GM12878 (cell line): ENCODE measurements around the gene LRRC45. TPM values are rescaled to one million over a fixed set of nuclear protein-coding genes. Genes with fewer than 3 reads are reported as not detected.

Source experiments
- ATAC-seq: fragments of 200-7000 bp; cut with Tn5 transposase; 3 replicates; pipeline ENCODE4 v1.9.1; 2020; ENCODE audit warnings: mild to moderate bottlenecking, moderate library complexity
- BruUV-seq: library from RNA; stranded (reverse); fragments of 400-500 nt; replicated peaks from 2 replicates; lab custom pipeline; 2021; lab: Mats Ljungman, UMichigan
- CTCF ChIA-PET: fragments of 300-600 bp; sonication (Branson Sonifier 250); formaldehyde crosslinking; extraction: SDS; loops from one replicate; lab custom pipeline; 2021; ENCODE audit warnings: inconsistent platforms; lab: Yijun Ruan, JAX
- POLR2A ChIA-PET: fragments of 350-600 bp; formaldehyde crosslinking; extraction: SDS; loops from one replicate; lab custom pipeline; 2021; ENCODE audit warnings: inconsistent platforms; lab: Charles Lee
- RAD21 ChIA-PET: fragments of 300-600 bp; sonication (Branson Sonifier 250); formaldehyde crosslinking; loops from one replicate; lab custom pipeline; 2023; ENCODE audit warnings: antibody characterized with exemption; ENCODE audit not compliant: unreplicated experiment; lab: Charles Lee
- SMC1A ChIA-PET: fragments of 300-600 bp; sonication (Branson Sonifier 250); formaldehyde crosslinking; loops from one replicate; lab custom pipeline; 2023; ENCODE audit not compliant: unreplicated experiment, uncharacterized antibody; lab: Charles Lee
- DNase-seq: peaks from one replicate; pipeline ENCODE4 v3.0.0-alpha.2; 2011; ENCODE audit warnings: low read depth, low spot score
- FAIRE-seq: peaks from 3 replicates; lab custom pipeline; 2011; peaks lifted over from hg19 to GRCh38; lab: Jason Lieb, UNC
- H2AFZ ChIP-seq: 2 replicates; pipeline ENCODE4 v1.6.0; 2011; ENCODE audit warnings: low read depth, low read length, control low read depth; ENCODE audit not compliant: control insufficient read depth
- H3K27ac ChIP-seq: 2 replicates; pipeline ENCODE4 v1.5.1; 2011; ENCODE audit warnings: control low read depth; ENCODE audit not compliant: control insufficient read depth, insufficient read depth
- H3K27me3 ChIP-seq, 2 experiments: replicated peaks in 1 of 2; 2 replicates each; pipeline versions ENCODE4 v1.6.0 to v1.6.1; 2011; ENCODE audit warnings: low read length in 1 of 2; ENCODE audit not compliant: control insufficient read depth in 2 of 2, insufficient read depth in 2 of 2
- H3K36me3 ChIP-seq, 2 experiments: 2 replicates each; pipeline ENCODE4 v1.5.1; 2011; ENCODE audit warnings: low read length in 1 of 2; ENCODE audit not compliant: control insufficient read depth in 2 of 2, insufficient read depth in 2 of 2
- H3K4me1 ChIP-seq: 2 replicates; pipeline ENCODE4 v1.6.1; 2011; ENCODE audit warnings: mild to moderate bottlenecking, low read length, moderate library complexity, mixed read lengths; ENCODE audit not compliant: control insufficient read depth, insufficient read depth
- H3K4me2 ChIP-seq: 2 replicates; pipeline ENCODE4 v1.6.0; 2011; ENCODE audit warnings: control low read depth; ENCODE audit not compliant: control insufficient read depth, insufficient read depth
- H3K4me3 ChIP-seq: fragments of 200-600 bp; sonication (generic); 2 replicates; pipeline ENCODE4 v1.5.1; 2016
- H3K79me2 ChIP-seq: 2 replicates; pipeline ENCODE4 v1.6.0; 2011; ENCODE audit warnings: low read length; ENCODE audit not compliant: control insufficient read depth, insufficient read depth
- H3K9ac ChIP-seq: 2 replicates; pipeline ENCODE4 v1.8.0; 2011; ENCODE audit warnings: low read length, control low read depth, mixed read lengths; ENCODE audit not compliant: control insufficient read depth, insufficient read depth
- H3K9me3 ChIP-seq: replicated peaks from 3 replicates; pipeline ENCODE4 v1.5.1; 2011; ENCODE audit warnings: mild to moderate bottlenecking, low read length; ENCODE audit not compliant: control insufficient read depth, insufficient read depth
- H4K20me1 ChIP-seq: 2 replicates; pipeline ENCODE4 v1.6.0; 2011; ENCODE audit not compliant: control insufficient read depth, insufficient read depth
- BMI1 ChIP-seq: fragments of 450-650 bp; IDR thresholded peaks from 2 replicates; pipeline ENCODE4 v1.6.1; 2016; ENCODE audit warnings: mild to moderate bottlenecking, moderate library complexity, borderline replicate concordance
- ELK1 ChIP-seq: IDR thresholded peaks from 2 replicates; pipeline ENCODE4 v1.6.1; 2012; ENCODE audit warnings: low read depth, low read length, improper control_type of control experiment
- EP300 ChIP-seq, 2 experiments: fragments of 150-350 bp in 1 of 2; IDR thresholded peaks; 2 replicates each; pipeline ENCODE4 v1.6.1; 2011 to 2012; ENCODE audit warnings: low read depth in 2 of 2, low read length in 2 of 2, borderline replicate concordance in 1 of 2, improper control_type of control experiment in 1 of 2, inconsistent platforms in 1 of 2; ENCODE audit not compliant: control insufficient read depth in 1 of 2
- HSF1 ChIP-seq: fragments of 150-350 bp; IDR thresholded peaks from 2 replicates; pipeline ENCODE4 v1.6.1; 2014; ENCODE audit warnings: mild to moderate bottlenecking, low read depth, low read length
- IKZF2 ChIP-seq, 2 experiments: fragments of 450-650 bp; IDR thresholded peaks; 2 replicates each; pipeline ENCODE4 v1.6.1; 2017; ENCODE audit warnings: mild to moderate bottlenecking in 2 of 2, moderate library complexity in 2 of 2
- IRF5 ChIP-seq: fragments of 450-650 bp; IDR thresholded peaks from 2 replicates; pipeline ENCODE4 v1.6.1; 2017; ENCODE audit warnings: borderline replicate concordance
- MLLT1 ChIP-seq: fragments of 450-650 bp; IDR thresholded peaks from 2 replicates; pipeline ENCODE4 v1.6.1; 2016; ENCODE audit warnings: mild to moderate bottlenecking
- PML ChIP-seq: IDR thresholded peaks from 2 replicates; pipeline ENCODE4 v1.6.1; 2012; ENCODE audit warnings: low read length, inconsistent platforms
- POU2F2 ChIP-seq: IDR thresholded peaks from 3 replicates; pipeline ENCODE4 v1.6.1; 2011; ENCODE audit warnings: low read depth, mild to moderate bottlenecking, low read length, borderline replicate concordance
- RAD21 ChIP-seq: IDR thresholded peaks from 2 replicates; pipeline ENCODE4 v1.6.1; 2011; ENCODE audit warnings: mild to moderate bottlenecking, low read depth, low read length, moderate library complexity; ENCODE audit not compliant: insufficient read depth
- SMAD5 ChIP-seq: IDR thresholded peaks from 2 replicates; pipeline ENCODE4 v1.6.1; 2016; ENCODE audit warnings: antibody characterized with exemption, low read depth
- SREBF1 ChIP-seq: IDR thresholded peaks from 2 replicates; pipeline ENCODE4 v1.6.1; 2012; ENCODE audit warnings: mild to moderate bottlenecking, low read length
- ZNF622 ChIP-seq: fragments of 450-650 bp; IDR thresholded peaks from 2 replicates; pipeline ENCODE4 v1.6.1; 2017; ENCODE audit warnings: mild to moderate bottlenecking, inconsistent platforms
- WGBS: methylation state at CpG from one replicate; pipeline ENCODE4 v1.1.6; 2016; ENCODE audit warnings: low lambda C conversion rate; ENCODE audit not compliant: insufficient replicate concordance, insufficient coverage; ENCODE audit errors: missing lambda C conversion rate; 5-methylcytosine and 5-hydroxymethylcytosine counted together
- in situ Hi-C: fragments of 300-500 bp; cut with MboI; formaldehyde crosslinking; loops from 9 replicates; pipeline ENCODE4 v1.14.3; 2018; ENCODE audit warnings: mixed read lengths
- intact Hi-C: fragments of 100-400 bp; cut with micrococcal nuclease; formaldehyde crosslinking; loops from one replicate; pipeline ENCODE4 v1.14.2; 2022; ENCODE audit not compliant: unreplicated experiment
- polyA plus RNA-seq, 11 experiments: library from polyadenylated mRNA; depleted of rRNA in 4 of 11; unstranded in 6 of 11; stranded (reverse) in 5 of 11; fragments of >200 nt; fragmentation: Nextera tagmentation in 4 of 11; fragmentation: Illumina TruSeq in 1 of 11; extraction: Ambion mirVana in 4 of 11; extraction: Trizol in 1 of 11; gene quantifications; 1 replicate in 1 of 11; 2 replicates in 10 of 11; pipeline versions ENCODE4 v1.2.1 to v1.2.3, GENCODE V29; 2011 to 2016; ENCODE audit warnings: inconsistent platforms in 2 of 11, missing spikeins in 2 of 11, low read depth in 1 of 11
- total RNA-seq, 4 experiments: library from RNA; depleted of rRNA in 3 of 4; stranded (reverse); fragments of >200 nt in 3 of 4; fragmentation: Illumina TruSeq in 1 of 4; extraction: Trizol in 1 of 4; gene quantifications; 2 replicates each; pipeline versions ENCODE4 v1.2.1 to v1.2.3, GENCODE V29; 2013 to 2021

The LRRC45 gene
- total and polyA plus RNA-seq, 10 of the 15 experiments (the other 5 are each of a cell fraction or from before 2014, with no cell fraction given) = 0.03 to 27.7 (median 10.4) TPM

GRCh38 chr17:82064433-82065192 is 41.5 kb downstream of the LRRC45 start:
- POLR2A ChIA-PET = interaction anchor here (0.6 to 0.8 kb wide), 2 partner anchors 11 to 31 kb away, joined by 3 read pairs; no protein-coding TSS in a partner anchor
- TSS peak; percentile 73 for BruUV-seq

More at GRCh38 chr17:82064433-82065192, 41.5 kb downstream of the LRRC45 start:
- Histone ChIP-seq H2AFZ (no peak overlapping the region; the same call in 1 of the 2 replicates), H3K36me3 (peaks cover 3 to 15% of the 10 kb centered on the region in 2 experiments; a peak in 3 of 4 replicates), H3K9me3 (no peaks in the 10 kb centered on the region), H4K20me1 (no peaks in the 10 kb centered on the region), H3K79me2 (peaks cover 20% of the 10 kb centered on the region), H3K9ac (peak overlapping the region; percentile 90), H3K4me1 (peaks cover 8% of the 10 kb centered on the region), H3K4me3 (peak overlapping the region; percentile 90), H3K27me3 (no peaks in the 10 kb centered on the region), H3K4me2 (peak overlapping the region; percentile 82), H3K27ac (peak overlapping the region; percentile 65)
- ChIA-PET RAD21 (no interaction called here), SMC1A (interaction anchor here (2.2 kb wide), 1 partner anchor 27 kb away, joined by 5 read pairs; the partner anchor contains the start of gene DCXR), CTCF (interaction anchor here (0.7 to 1.0 kb wide), 2 partner anchors 34 to 101 kb away, joined by 3 to 4 read pairs; no protein-coding TSS in a partner anchor)
- WGBS = 7% methylated on average over 36 of the region's 36 CpGs
- FAIRE-seq (no peak), DNase-seq (no peak), ATAC-seq (peak; percentile 70)
- intact Hi-C loops = no loop called here
- TF ChIP-seq SREBF1 = no peak
- TF ChIP-seq ZNF622 = no peak
- no peak for TF ChIP-seq IKZF2 (IDR thresholded peaks at IDR 0.05)
- no peak for TF ChIP-seq RAD21
- no peak for TF ChIP-seq IRF5
- TF ChIP-seq BMI1 = no peak
- no peak for TF ChIP-seq POU2F2
- TF ChIP-seq PML = no peak
- TF ChIP-seq EP300 (IDR thresholded peaks at IDR 0.05; ENCODE audit: borderline replicate concordance in 1 of 2, control insufficient read depth in 1 of 2, low read depth in 2 of 2, low read length in 2 of 2) = no peak
- no peak for TF ChIP-seq MLLT1
- TF ChIP-seq SMAD5 = no peak
- TF ChIP-seq HSF1 = no peak
- TF ChIP-seq ELK1 = no peak
- in situ Hi-C loops = no loop called here
